Left hindlimb (tissue), 1 donor: ENCODE results near the gene MRC1.

Source experiments
- DNase-seq: peaks from one replicate; pipeline ENCODE4 v3.0.0-alpha.2; 2018

The MRC1 gene

GRCh38 chr10:17848646-17849045, 39.5 kb downstream of the MRC1 start:
- DNase-seq = no peak

GRCh38 chr10:17850501-17850900, 41.4 kb downstream of the MRC1 start:
- DNase-seq = no peak

DNA sequence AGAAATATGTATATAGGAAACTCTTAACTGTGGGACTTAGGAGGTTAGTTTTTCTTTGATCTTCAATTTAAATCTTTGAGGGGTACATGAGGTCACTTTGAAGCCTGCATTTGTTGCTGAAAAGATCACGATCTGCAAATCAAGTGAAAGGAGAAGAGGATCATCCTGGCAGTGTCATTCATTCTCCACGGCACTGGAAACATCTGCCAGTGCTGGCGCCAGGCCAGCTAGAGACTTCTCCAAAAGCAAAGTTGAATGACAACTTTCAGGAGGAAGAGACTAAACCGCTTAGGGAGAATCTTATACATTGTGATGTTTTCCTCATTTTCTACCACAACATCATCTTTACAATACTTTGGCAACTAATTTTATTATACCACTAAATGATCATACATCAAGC, 42.5 kb downstream of the MRC1 start:
- no peak for DNase-seq

GRCh38 chr10:17854044-17854652, 45.0 kb downstream of the MRC1 start:
- DNase-seq = no peak

- DNase-seq = no peak
Observed at GRCh38 chr10:17857040-17857439, 47.9 kb downstream of the MRC1 start.

- DNase-seq = no peak
Observed at GRCh38 chr10:17859492-17860156, 50.5 kb downstream of the MRC1 start.

DNA sequence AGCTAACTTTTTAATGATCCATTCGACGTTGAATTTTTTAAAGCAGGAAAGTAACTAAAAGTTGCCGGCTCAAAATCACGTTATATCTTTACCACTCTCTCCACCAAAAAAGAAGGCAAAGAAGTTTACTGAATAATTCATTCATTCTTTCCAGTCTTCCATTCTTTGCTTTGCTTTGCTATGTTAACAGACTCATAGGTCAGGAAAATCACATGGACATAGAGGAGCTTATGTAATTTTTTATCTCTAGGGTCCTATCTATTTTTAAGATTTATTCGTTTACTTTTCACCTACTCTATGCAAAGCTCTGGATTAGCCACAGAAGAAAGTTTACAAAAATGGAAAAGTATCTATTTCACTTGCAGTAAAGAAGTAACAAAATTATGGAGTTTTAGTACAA, 52.6 kb downstream of the MRC1 start:
- no peak for DNase-seq

GRCh38 chr10:17865351-17865750, 56.2 kb downstream of the MRC1 start:
- DNase-seq = no peak

DNA sequence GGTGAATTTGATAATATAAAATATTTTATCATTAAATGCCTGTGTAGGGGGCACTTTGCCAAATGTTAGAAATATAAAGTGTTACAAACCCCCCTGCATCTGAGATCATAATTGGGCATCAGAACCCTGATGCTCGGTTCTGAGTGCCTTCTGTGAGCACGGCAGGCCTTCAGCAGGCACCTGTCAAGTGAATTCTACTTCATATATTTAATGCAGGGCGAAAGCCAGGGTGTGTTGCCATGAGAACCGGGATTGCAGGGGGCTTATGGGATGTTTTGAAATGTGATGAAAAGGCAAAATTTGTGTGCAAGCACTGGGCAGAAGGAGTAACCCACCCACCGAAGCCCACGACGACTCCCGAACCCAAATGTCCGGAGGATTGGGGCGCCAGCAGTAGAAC, 57.2 kb downstream of the MRC1 start:
- DNase-seq = no peak

DNA sequence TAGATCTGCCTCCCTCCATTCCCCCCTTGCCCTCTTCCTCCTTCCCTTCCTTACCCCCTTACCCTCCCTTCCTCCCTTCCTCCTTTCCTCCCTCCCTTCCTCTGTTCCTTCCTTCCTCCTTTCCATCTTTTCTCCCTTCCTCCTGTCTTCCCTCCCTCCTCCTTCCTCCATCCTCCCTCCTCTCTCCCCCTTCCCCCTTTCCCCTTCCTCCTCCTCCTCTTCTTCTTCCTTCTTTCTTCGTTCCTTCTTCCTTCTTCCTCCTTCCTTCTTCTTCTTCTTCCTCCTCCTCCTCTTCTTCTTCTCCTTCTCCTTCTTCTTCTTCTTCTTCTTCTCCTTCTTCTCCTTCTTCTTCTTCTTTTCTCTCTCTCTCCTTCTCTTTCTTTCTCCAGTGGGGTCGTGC, 57.9 kb downstream of the MRC1 start:
- DNase-seq = no peak

DNA sequence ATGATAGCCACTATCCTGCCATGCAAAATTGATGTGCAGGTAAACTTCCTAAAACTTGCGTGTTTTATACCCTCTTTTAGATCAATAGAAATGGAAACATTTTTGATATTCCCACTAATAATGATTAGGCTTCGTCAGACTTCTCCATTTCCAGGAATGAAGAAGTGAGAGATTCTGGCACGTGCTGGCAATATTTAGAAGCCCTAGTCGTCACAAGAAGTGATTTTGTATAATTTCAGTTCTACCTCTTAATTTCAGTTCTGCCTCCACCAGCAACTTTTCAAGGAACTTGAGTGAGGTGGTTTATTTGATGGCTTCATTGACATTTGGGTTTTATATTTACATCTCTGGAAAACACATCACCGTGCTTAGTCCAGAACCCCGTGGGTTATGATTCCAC, 61.9 kb downstream of the MRC1 start:
- no peak for DNase-seq

- no peak for DNase-seq
Observed at GRCh38 chr10:17872191-17873091, 63.3 kb downstream of the MRC1 start.

DNA sequence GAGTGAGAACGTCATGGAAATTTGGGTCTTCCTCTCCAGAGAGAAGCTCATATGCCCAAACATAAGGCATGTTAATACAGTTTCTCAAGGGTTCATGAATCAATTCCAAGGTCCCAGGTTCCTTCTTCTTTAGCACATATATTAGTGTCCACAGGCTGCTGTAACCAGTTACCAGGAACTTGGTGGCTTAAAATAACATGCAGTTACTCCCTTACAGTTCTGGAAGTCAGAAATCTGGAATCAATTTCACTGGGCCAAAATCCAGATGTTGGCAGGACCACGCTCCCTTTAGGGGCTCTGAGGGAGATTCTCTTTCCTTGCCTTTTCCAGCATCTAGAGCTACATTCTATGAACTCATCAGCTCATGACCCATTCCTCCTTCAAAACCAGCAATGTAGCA, 64.8 kb downstream of the MRC1 start:
- DNase-seq = no peak

DNA sequence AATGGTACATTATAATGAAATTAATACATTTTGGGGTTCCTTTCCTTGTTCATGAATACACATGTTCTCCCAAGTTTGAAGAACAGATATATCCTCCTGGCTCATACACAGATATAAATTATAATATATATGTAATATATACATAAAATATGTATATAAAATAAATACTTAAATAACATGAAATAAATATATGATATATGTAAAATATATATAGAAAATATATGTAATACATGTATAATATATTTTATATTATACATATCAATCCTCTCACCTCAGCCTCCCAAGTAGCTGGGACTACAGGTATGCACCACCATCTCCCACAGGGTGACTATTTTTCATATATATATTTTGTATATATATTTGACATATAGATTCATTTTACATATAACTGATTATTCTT, 68.0 kb downstream of the MRC1 start:
- no peak for DNase-seq

GRCh38 chr10:17878896-17879295, 69.7 kb downstream of the MRC1 start:
- DNase-seq = no peak

- DNase-seq = no peak
Observed at GRCh38 chr10:17880601-17881000, 71.5 kb downstream of the MRC1 start.

DNA sequence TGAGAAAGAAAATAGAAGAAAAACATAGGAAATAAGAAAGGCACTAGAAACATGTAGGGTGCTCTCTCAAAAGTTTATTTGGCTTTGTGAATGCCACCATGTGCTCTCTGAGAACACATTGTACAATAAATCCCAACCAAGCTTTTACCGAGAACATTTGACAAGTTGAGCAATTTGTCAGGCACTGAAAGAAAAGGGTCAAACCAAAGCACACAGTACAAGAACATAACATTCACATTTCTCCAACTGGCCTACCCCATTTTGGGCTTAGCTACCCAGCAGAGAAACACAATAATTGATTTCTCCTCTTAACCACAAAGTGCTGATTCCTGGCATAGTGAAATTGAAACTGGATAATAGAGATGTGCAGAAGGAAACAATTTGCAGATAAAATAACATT, 73.4 kb downstream of the MRC1 start:
- DNase-seq = no peak

GRCh38 chr10:17883621-17884020, 74.5 kb downstream of the MRC1 start:
- DNase-seq = no peak

- DNase-seq = no peak
Observed at GRCh38 chr10:17888189-17888588, 79.0 kb downstream of the MRC1 start.

DNA sequence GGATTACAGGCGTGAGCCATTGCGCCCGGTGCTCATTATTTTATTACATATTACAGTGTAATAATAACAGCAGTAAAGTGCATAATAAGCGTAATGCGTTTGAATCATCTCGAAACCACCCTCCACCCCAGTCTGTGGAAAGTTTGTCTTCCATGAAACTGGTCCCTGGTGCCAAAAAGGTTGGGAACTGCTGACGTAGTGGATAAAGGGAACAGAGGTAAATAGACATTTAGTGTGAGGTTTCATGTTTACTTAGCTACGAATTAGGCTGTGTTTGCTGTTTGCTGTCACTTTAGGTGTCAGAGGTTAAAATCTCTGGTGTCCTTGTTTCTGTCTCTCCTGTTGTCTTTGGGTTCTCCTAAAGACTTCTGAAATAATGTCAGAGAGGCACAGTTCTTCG, 82.3 kb downstream of the MRC1 start:
- no peak for DNase-seq

DNA sequence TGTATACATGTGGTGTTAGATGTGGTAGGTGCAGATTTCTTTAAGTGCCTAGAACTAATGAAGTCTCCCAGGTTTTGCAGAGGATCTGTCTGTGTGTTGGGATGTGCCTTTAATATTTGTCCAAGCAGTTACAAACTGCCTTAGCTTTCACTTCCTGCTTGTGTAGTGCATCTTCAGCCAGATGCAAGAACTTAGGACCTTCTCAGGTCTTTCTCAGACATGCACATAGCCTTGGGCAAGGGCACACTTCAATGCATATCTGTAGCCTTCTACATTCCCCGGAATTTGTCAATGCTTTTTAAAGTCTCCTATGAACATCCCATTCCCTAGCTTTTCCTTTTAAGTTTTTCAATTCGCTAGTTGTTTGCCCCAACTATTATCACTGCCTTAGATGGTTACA, 95.4 kb downstream of the MRC1 start:
- no peak for DNase-seq

DNA sequence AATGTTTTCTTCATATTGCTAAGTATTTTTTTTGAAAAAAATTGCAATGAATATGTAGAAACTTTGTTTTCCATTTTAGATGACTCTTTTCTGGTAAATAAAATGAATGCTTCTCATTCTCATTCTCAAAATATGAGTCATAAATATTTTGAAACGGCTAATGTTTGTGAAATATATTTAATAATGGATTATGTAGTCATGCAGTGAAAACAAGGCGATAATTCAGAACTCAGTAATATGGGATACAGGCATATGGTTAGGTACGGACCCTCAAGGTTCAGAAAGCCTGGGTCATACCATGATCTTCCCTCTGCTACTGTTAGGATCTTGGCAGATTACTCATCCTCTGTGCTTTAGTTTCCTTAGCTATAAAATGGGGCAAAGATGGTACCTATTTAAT, 96.3 kb downstream of the MRC1 start:
- no peak for DNase-seq

- no peak for DNase-seq
Observed at GRCh38 chr10:17906002-17906401, 96.9 kb downstream of the MRC1 start.

GRCh38 chr10:17907641-17908040, 98.5 kb downstream of the MRC1 start:
- DNase-seq = no peak
